GM23338 (cell line): ENCODE data around the gene THAP5. TPM values are rescaled to one million over a fixed set of nuclear protein-coding genes. Genes with fewer than 3 reads are reported as not detected.

Experiments used
- ATAC-seq: fragments of 200-7000 bp; cut with Tn5 transposase; 3 replicates; pipeline ENCODE4 v1.9.1; 2020
- DNase-seq: peaks from one replicate; pipeline ENCODE4 v3.0.0-alpha.2; 2015; ENCODE audit warnings: low spot score
- H2AFZ ChIP-seq: fragments of 200-600 bp; sonication (generic); 2 replicates; pipeline ENCODE4 v1.8.0; 2016; ENCODE audit warnings: antibody characterized with exemption, mild to moderate bottlenecking, moderate library complexity
- H3F3A ChIP-seq: fragments of 200-600 bp; sonication (generic); replicated peaks from 2 replicates; pipeline ENCODE4 v1.8.0; 2017; ENCODE audit warnings: antibody characterized with exemption, mixed run types, low read depth
- H3K27ac ChIP-seq: fragments of 200-600 bp; sonication (generic); 2 replicates; pipeline ENCODE4 v1.6.1; 2016; ENCODE audit warnings: low read depth
- H3K27me3 ChIP-seq: fragments of 200-600 bp; sonication (generic); 2 replicates; pipeline ENCODE4 v1.8.0; 2016; ENCODE audit warnings: mild to moderate bottlenecking, mixed run types, moderate library complexity; ENCODE audit not compliant: insufficient read depth
- H3K36me3 ChIP-seq: fragments of 200-600 bp; sonication (generic); 2 replicates; pipeline ENCODE4 v1.8.0; 2016; ENCODE audit warnings: mild to moderate bottlenecking; ENCODE audit not compliant: insufficient read depth
- H3K4me1 ChIP-seq: fragments of 200-600 bp; sonication (generic); 2 replicates; pipeline ENCODE4 v1.8.0; 2016; ENCODE audit warnings: mild to moderate bottlenecking, moderate library complexity; ENCODE audit not compliant: insufficient read depth
- H3K4me2 ChIP-seq: fragments of 200-600 bp; sonication (generic); 2 replicates; pipeline ENCODE4 v1.7.1; 2017; ENCODE audit warnings: mixed run types
- H3K4me3 ChIP-seq: fragments of 200-600 bp; sonication (generic); 2 replicates; pipeline ENCODE4 v1.6.1; 2016; ENCODE audit warnings: mixed run types
- H3K79me2 ChIP-seq: fragments of 200-600 bp; sonication (generic); replicated peaks from 2 replicates; pipeline ENCODE4 v1.8.0; 2017; ENCODE audit warnings: mild to moderate bottlenecking; ENCODE audit not compliant: insufficient read depth
- H3K9me2 ChIP-seq: fragments of 200-600 bp; sonication (generic); 2 replicates; pipeline ENCODE4 v1.8.0; 2017; ENCODE audit not compliant: insufficient read depth
- H4K20me1 ChIP-seq: fragments of 200-600 bp; sonication (generic); replicated peaks from 2 replicates; pipeline ENCODE4 v1.8.0; 2017; ENCODE audit warnings: mild to moderate bottlenecking; ENCODE audit not compliant: insufficient read depth
- H3K27ac Mint-ChIP-seq: 2 replicates; pipeline ENCODE4 v1.8.0; 2020; ENCODE audit warnings: inconsistent platforms, mild to moderate bottlenecking, moderate library complexity, mixed read lengths
- H3K27me3 Mint-ChIP-seq: 3 replicates; pipeline ENCODE4 v1.8.0; 2022; ENCODE audit warnings: low read depth, mild to moderate bottlenecking, moderate library complexity, mixed read lengths, inconsistent platforms; ENCODE audit not compliant: insufficient read depth, poor library complexity
- H3K36me3 Mint-ChIP-seq: 3 replicates; pipeline ENCODE4 v1.8.0; 2021; ENCODE audit warnings: low read depth, mild to moderate bottlenecking, inconsistent platforms, moderate library complexity, mixed read lengths
- H3K4me1 Mint-ChIP-seq: 3 replicates; pipeline ENCODE4 v1.8.0; 2020; ENCODE audit warnings: mild to moderate bottlenecking, inconsistent platforms, mixed read lengths
- H3K4me3 Mint-ChIP-seq: 3 replicates; pipeline ENCODE4 v1.8.0; 2021; ENCODE audit warnings: moderate library complexity, mild to moderate bottlenecking, inconsistent platforms, mixed read lengths
- H3K9me3 Mint-ChIP-seq: 3 replicates; pipeline ENCODE4 v1.8.0; 2020; ENCODE audit warnings: moderate library complexity, mild to moderate bottlenecking, inconsistent platforms, mixed read lengths
- CREB1 ChIP-seq: fragments of 250-450 bp; sonication (Bioruptor Pico); IDR thresholded peaks from 2 replicates; pipeline ENCODE4 v1.5.0; 2020; ENCODE audit warnings: low read depth, mild to moderate bottlenecking, moderate library complexity
- EZH2 ChIP-seq: fragments of 200-600 bp; sonication (generic); IDR thresholded peaks from one replicate; pipeline ENCODE4 v1.8.0; 2017; ENCODE audit warnings: antibody characterized with exemption, mild to moderate bottlenecking, low read depth; ENCODE audit not compliant: unreplicated experiment
- EZH2phosphoT487 ChIP-seq: fragments of 200-600 bp; sonication (generic); IDR thresholded peaks from one replicate; pipeline ENCODE4 v1.8.1; 2018; ENCODE audit warnings: antibody characterized with exemption; ENCODE audit not compliant: unreplicated experiment
- JUNB ChIP-seq: IDR thresholded peaks from one replicate; pipeline ENCODE4 v1.6.1; 2016; ENCODE audit warnings: antibody characterized with exemption; ENCODE audit not compliant: unreplicated experiment
- NANOG ChIP-seq: IDR thresholded peaks from 2 replicates; pipeline ENCODE4 v1.6.1; 2016; ENCODE audit warnings: antibody characterized with exemption, borderline replicate concordance
- POLR2AphosphoS5 ChIP-seq: IDR thresholded peaks from 2 replicates; pipeline ENCODE4 v1.6.1; 2016; ENCODE audit warnings: antibody characterized with exemption, low read depth
- STAT1 ChIP-seq: IDR thresholded peaks from one replicate; pipeline ENCODE4 v1.6.1; 2016; ENCODE audit warnings: antibody characterized with exemption; ENCODE audit not compliant: unreplicated experiment
- ZNF114 ChIP-seq: fragments of 250-450 bp; sonication (Bioruptor Pico); IDR thresholded peaks from 2 replicates; pipeline ENCODE4 v1.5.0; 2020; ENCODE audit warnings: mild to moderate bottlenecking, moderate library complexity
- ZNF331 ChIP-seq: fragments of 250-450 bp; sonication (Bioruptor Pico); IDR thresholded peaks from 2 replicates; pipeline ENCODE4 v1.5.0; 2020; ENCODE audit warnings: low read depth, mild to moderate bottlenecking, moderate library complexity
- polyA plus RNA-seq: library from polyadenylated mRNA; unstranded; fragments of >200 nt; fragmentation: Nextera tagmentation; extraction: Ambion mirVana; gene quantifications from 2 replicates; pipeline ENCODE4 v1.2.1, GENCODE V29; 2016
- total RNA-seq: library from RNA; depleted of rRNA; stranded (reverse); fragments of >200 nt; shearing (Covaris generic); gene quantifications from 2 replicates; pipeline ENCODE4 v1.2.3, GENCODE V29; 2014
- TF ChIP-seq, protein P1 (sequence below): IDR thresholded peaks from one replicate; pipeline ENCODE4 v1.6.1; 2018; ENCODE audit warnings: antibody characterized with exemption; ENCODE audit not compliant: unreplicated experiment
- TF ChIP-seq, protein P2 (sequence below): fragments of 250-450 bp; sonication (Bioruptor Pico); IDR thresholded peaks from 2 replicates; pipeline ENCODE4 v1.5.0; 2020; ENCODE audit warnings: mild to moderate bottlenecking, moderate library complexity
- TF ChIP-seq, protein P3 (sequence below): IDR thresholded peaks from 2 replicates; pipeline ENCODE4 v1.6.1; 2016; ENCODE audit warnings: antibody characterized with exemption
- TF ChIP-seq, protein P4 (sequence below), 2 experiments: fragments of 200-600 bp in 1 of 2; sonication (generic) in 1 of 2; conservative IDR thresholded peaks; 2 replicates each; pipeline versions ENCODE4 v1.5.1 to v1.6.1; 2016 to 2017; ENCODE audit warnings: antibody characterized with exemption in 2 of 2, low read depth in 2 of 2, mild to moderate bottlenecking in 2 of 2, moderate library complexity in 1 of 2

The THAP5 gene
- total and polyA plus RNA-seq, 2 experiments from 2014 or later = 18.2 to 32.3 TPM

DNA sequence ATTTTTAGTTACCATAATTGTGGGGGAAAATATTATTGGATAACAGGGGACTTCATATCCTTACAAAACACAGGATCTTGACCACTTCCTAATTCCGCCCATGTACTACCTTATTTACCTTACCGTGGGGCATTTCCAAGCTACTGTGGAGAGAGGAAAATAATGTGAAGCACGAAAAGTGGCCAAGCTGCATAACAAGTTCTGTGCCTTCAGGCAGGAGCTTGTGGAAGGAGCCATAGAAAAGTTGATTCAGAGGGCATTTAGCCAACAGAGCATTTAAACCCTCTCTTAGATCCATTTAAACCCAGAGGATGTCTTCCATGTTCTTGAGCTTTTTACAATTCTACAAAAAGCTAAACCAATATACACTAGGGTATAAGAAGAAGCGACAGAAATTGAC, 41.8 kb upstream of the THAP5 start:
- no peaks in the 10 kb centered on the region for H3K9me2 ChIP-seq
- Mint-ChIP-seq H3K27ac (no peak overlapping the region), H3K9me3 (peaks cover 6% of the 10 kb centered on the region; the same call in 2 of the 3 replicates), H3K4me3 (no peak overlapping the region), H3K4me1 (peaks cover 12% of the 10 kb centered on the region; the same call in 2 of the 3 replicates), H3K36me3 (peaks cover 5% of the 10 kb centered on the region; the same call in 1 of the 3 replicates), H3K27me3 (no peaks in the 10 kb centered on the region)
- TF ChIP-seq, protein P1, sequence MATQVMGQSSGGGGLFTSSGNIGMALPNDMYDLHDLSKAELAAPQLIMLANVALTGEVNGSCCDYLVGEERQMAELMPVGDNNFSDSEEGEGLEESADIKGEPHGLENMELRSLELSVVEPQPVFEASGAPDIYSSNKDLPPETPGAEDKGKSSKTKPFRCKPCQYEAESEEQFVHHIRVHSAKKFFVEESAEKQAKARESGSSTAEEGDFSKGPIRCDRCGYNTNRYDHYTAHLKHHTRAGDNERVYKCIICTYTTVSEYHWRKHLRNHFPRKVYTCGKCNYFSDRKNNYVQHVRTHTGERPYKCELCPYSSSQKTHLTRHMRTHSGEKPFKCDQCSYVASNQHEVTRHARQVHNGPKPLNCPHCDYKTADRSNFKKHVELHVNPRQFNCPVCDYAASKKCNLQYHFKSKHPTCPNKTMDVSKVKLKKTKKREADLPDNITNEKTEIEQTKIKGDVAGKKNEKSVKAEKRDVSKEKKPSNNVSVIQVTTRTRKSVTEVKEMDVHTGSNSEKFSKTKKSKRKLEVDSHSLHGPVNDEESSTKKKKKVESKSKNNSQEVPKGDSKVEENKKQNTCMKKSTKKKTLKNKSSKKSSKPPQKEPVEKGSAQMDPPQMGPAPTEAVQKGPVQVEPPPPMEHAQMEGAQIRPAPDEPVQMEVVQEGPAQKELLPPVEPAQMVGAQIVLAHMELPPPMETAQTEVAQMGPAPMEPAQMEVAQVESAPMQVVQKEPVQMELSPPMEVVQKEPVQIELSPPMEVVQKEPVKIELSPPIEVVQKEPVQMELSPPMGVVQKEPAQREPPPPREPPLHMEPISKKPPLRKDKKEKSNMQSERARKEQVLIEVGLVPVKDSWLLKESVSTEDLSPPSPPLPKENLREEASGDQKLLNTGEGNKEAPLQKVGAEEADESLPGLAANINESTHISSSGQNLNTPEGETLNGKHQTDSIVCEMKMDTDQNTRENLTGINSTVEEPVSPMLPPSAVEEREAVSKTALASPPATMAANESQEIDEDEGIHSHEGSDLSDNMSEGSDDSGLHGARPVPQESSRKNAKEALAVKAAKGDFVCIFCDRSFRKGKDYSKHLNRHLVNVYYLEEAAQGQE = no peak
- TF ChIP-seq ZNF331 (CRISPR knock-in tag) (no peak), POLR2AphosphoS5 (no peak), STAT1 (no peak), EZH2phosphoT487 (no peak), CREB1 (CRISPR knock-in tag) (no peak), JUNB (no peak), NANOG (no peak), ZNF114 (CRISPR knock-in tag) (no peak), EZH2 (no peak)
- TF ChIP-seq, protein P2, sequence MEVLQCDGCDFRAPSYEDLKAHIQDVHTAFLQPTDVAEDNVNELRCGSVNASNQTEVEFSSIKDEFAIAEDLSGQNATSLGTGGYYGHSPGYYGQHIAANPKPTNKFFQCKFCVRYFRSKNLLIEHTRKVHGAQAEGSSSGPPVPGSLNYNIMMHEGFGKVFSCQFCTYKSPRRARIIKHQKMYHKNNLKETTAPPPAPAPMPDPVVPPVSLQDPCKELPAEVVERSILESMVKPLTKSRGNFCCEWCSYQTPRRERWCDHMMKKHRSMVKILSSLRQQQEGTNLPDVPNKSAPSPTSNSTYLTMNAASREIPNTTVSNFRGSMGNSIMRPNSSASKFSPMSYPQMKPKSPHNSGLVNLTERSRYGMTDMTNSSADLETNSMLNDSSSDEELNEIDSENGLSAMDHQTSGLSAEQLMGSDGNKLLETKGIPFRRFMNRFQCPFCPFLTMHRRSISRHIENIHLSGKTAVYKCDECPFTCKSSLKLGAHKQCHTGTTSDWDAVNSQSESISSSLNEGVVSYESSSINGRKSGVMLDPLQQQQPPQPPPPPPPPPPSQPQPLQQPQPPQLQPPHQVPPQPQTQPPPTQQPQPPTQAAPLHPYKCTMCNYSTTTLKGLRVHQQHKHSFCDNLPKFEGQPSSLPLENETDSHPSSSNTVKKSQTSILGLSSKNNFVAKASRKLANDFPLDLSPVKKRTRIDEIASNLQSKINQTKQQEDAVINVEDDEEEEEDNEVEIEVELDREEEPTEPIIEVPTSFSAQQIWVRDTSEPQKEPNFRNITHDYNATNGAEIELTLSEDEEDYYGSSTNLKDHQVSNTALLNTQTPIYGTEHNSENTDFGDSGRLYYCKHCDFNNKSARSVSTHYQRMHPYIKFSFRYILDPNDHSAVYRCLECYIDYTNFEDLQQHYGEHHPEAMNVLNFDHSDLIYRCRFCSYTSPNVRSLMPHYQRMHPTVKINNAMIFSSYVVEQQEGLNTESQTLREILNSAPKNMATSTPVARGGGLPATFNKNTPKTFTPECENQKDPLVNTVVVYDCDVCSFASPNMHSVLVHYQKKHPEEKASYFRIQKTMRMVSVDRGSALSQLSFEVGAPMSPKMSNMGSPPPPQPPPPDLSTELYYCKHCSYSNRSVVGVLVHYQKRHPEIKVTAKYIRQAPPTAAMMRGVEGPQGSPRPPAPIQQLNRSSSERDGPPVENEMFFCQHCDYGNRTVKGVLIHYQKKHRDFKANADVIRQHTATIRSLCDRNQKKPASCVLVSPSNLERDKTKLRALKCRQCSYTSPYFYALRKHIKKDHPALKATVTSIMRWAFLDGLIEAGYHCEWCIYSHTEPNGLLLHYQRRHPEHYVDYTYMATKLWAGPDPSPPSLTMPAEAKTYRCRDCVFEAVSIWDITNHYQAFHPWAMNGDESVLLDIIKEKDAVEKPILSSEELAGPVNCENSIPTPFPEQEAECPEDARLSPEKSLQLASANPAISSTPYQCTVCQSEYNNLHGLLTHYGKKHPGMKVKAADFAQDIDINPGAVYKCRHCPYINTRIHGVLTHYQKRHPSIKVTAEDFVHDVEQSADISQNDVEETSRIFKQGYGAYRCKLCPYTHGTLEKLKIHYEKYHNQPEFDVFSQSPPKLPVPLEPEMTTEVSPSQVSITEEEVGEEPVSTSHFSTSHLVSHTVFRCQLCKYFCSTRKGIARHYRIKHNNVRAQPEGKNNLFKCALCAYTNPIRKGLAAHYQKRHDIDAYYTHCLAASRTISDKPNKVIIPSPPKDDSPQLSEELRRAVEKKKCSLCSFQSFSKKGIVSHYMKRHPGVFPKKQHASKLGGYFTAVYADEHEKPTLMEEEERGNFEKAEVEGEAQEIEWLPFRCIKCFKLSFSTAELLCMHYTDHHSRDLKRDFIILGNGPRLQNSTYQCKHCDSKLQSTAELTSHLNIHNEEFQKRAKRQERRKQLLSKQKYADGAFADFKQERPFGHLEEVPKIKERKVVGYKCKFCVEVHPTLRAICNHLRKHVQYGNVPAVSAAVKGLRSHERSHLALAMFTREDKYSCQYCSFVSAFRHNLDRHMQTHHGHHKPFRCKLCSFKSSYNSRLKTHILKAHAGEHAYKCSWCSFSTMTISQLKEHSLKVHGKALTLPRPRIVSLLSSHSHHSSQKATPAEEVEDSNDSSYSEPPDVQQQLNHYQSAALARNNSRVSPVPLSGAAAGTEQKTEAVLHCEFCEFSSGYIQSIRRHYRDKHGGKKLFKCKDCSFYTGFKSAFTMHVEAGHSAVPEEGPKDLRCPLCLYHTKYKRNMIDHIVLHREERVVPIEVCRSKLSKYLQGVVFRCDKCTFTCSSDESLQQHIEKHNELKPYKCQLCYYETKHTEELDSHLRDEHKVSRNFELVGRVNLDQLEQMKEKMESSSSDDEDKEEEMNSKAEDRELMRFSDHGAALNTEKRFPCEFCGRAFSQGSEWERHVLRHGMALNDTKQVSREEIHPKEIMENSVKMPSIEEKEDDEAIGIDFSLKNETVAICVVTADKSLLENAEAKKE = no peak
- TF ChIP-seq, protein P3, sequence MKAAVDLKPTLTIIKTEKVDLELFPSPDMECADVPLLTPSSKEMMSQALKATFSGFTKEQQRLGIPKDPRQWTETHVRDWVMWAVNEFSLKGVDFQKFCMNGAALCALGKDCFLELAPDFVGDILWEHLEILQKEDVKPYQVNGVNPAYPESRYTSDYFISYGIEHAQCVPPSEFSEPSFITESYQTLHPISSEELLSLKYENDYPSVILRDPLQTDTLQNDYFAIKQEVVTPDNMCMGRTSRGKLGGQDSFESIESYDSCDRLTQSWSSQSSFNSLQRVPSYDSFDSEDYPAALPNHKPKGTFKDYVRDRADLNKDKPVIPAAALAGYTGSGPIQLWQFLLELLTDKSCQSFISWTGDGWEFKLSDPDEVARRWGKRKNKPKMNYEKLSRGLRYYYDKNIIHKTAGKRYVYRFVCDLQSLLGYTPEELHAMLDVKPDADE = no peak
- TF ChIP-seq, protein P4, sequence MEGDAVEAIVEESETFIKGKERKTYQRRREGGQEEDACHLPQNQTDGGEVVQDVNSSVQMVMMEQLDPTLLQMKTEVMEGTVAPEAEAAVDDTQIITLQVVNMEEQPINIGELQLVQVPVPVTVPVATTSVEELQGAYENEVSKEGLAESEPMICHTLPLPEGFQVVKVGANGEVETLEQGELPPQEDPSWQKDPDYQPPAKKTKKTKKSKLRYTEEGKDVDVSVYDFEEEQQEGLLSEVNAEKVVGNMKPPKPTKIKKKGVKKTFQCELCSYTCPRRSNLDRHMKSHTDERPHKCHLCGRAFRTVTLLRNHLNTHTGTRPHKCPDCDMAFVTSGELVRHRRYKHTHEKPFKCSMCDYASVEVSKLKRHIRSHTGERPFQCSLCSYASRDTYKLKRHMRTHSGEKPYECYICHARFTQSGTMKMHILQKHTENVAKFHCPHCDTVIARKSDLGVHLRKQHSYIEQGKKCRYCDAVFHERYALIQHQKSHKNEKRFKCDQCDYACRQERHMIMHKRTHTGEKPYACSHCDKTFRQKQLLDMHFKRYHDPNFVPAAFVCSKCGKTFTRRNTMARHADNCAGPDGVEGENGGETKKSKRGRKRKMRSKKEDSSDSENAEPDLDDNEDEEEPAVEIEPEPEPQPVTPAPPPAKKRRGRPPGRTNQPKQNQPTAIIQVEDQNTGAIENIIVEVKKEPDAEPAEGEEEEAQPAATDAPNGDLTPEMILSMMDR (conservative IDR thresholded peaks at IDR 0.05; ENCODE audit: low read depth in 2 of 2) = no peak
- H3K79me2 ChIP-seq = no peaks in the 10 kb centered on the region
- no peak overlapping the region for H2AFZ ChIP-seq
- H3K4me3 ChIP-seq = no peak overlapping the region
- H3K4me2 ChIP-seq = no peak overlapping the region
- H3F3A ChIP-seq = no peaks in the 10 kb centered on the region
- no peaks in the 10 kb centered on the region for H3K27me3 ChIP-seq
- DNase-seq = no peak
- ATAC-seq = no peak
- H4K20me1 ChIP-seq = no peaks in the 10 kb centered on the region
- H3K36me3 ChIP-seq = no peaks in the 10 kb centered on the region
- no peaks in the 10 kb centered on the region for H3K4me1 ChIP-seq
- no peak overlapping the region for H3K27ac ChIP-seq
